ENCODE results near the gene SPNS2. TPM values are rescaled to one million over a fixed set of nuclear protein-coding genes. Genes with fewer than 3 reads are reported as not detected.

The SPNS2 gene
- total RNA-seq, 2 experiments from 2014 or later = 0.33 to 0.53 TPM

DNA sequence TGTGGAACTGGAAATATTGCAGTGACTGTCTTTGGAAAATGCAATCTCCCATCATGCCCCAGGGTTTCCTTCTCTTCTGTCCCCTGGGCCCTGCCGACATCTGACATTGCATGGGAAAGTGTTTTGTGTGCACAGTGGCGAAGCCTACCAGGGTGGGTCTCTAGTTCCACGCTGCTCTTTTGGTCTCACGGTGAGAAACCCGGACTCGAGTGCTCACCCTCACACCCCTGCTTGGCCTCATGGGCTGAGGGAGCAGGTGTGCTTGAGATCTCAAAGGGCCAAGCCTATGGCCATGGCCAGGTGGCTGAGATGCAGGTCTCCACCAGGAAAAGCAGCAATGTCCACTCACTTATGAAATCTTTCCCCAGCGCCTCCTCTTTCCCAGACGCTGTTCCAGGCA lies 32.9 kb upstream of the SPNS2 start:
- DNase-seq (no peak), ATAC-seq (ENCODE audit: poor library complexity) (no peak)
- CTCF ChIA-PET = no interaction called here
- no peaks in the 10 kb centered on the region for H3K9me3 Mint-ChIP-seq
- no peak overlapping the region for H3K4me3 ChIP-seq (ENCODE audit: low read length)
- no peaks in the 10 kb centered on the region for H3K9me3 ChIP-seq (ENCODE audit: control insufficient read depth in 1 of 2, insufficient read depth in 1 of 2, low read length in 2 of 2)
- H3K27me3 ChIP-seq (ENCODE audit: control insufficient read depth in 1 of 2, insufficient read depth in 2 of 2, low read length in 2 of 2) = no peaks in the 10 kb centered on the region
- TF ChIP-seq, protein P1, sequence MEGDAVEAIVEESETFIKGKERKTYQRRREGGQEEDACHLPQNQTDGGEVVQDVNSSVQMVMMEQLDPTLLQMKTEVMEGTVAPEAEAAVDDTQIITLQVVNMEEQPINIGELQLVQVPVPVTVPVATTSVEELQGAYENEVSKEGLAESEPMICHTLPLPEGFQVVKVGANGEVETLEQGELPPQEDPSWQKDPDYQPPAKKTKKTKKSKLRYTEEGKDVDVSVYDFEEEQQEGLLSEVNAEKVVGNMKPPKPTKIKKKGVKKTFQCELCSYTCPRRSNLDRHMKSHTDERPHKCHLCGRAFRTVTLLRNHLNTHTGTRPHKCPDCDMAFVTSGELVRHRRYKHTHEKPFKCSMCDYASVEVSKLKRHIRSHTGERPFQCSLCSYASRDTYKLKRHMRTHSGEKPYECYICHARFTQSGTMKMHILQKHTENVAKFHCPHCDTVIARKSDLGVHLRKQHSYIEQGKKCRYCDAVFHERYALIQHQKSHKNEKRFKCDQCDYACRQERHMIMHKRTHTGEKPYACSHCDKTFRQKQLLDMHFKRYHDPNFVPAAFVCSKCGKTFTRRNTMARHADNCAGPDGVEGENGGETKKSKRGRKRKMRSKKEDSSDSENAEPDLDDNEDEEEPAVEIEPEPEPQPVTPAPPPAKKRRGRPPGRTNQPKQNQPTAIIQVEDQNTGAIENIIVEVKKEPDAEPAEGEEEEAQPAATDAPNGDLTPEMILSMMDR (IDR thresholded peaks at IDR 0.05) = no peak
- no peak overlapping the region for H3K27ac Mint-ChIP-seq
- H3K4me3 Mint-ChIP-seq = no peak overlapping the region
- no peak overlapping the region for H3K27ac ChIP-seq (ENCODE audit: low read depth in 1 of 2, low read length in 2 of 2)
- POLR2A ChIA-PET = no interaction called here
- H3K27me3 Mint-ChIP-seq = no peaks in the 10 kb centered on the region
- no peaks in the 10 kb centered on the region for H3K4me1 Mint-ChIP-seq (ENCODE audit: low read depth)
- H3K36me3 ChIP-seq (ENCODE audit: insufficient read depth, low read length) = no peaks in the 10 kb centered on the region
- no peaks in the 10 kb centered on the region for H3K36me3 Mint-ChIP-seq (ENCODE audit: low read depth)
- intact Hi-C loops (cut with DNase I, micrococcal nuclease) = no loop called here
- no peaks in the 10 kb centered on the region for H3K4me1 ChIP-seq (ENCODE audit: insufficient read depth, low read length)

DNA sequence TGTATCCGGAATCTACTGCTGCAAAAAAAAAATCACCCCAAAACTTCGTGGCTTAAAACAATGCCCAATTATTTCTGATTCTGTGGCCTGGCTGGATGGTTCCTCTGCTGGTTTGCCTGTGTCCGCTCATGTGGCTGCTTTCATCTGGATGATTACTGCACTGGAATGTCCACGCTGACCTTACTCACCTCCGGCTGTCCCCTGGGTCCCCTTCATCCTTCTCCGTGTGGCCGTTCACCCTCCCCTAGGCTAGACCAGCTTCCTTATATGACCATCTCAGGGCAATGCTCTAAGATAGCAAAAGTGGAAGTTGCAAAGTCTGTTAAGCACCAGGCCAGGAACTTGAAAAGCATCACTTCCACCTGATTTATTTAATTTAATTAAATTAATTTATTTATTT lies 31.4 kb upstream of the SPNS2 start:
- Mint-ChIP-seq H3K4me1 (ENCODE audit: low read depth) (no peaks in the 10 kb centered on the region), H3K9me3 (no peaks in the 10 kb centered on the region), H3K27me3 (no peaks in the 10 kb centered on the region), H3K4me3 (no peak overlapping the region), H3K27ac (no peak overlapping the region), H3K36me3 (ENCODE audit: low read depth) (no peaks in the 10 kb centered on the region)
- no peaks in the 10 kb centered on the region for H3K27me3 ChIP-seq (ENCODE audit: control insufficient read depth in 1 of 2, insufficient read depth in 2 of 2, low read length in 2 of 2)
- no peak overlapping the region for H3K4me3 ChIP-seq (ENCODE audit: low read length)
- no peak overlapping the region for H3K27ac ChIP-seq (ENCODE audit: low read depth in 1 of 2, low read length in 2 of 2)
- POLR2A ChIA-PET = no interaction called here
- intact Hi-C loops (cut with DNase I, micrococcal nuclease) = no loop called here
- H3K36me3 ChIP-seq (ENCODE audit: insufficient read depth, low read length) = no peaks in the 10 kb centered on the region
- no peaks in the 10 kb centered on the region for H3K9me3 ChIP-seq (ENCODE audit: control insufficient read depth in 1 of 2, insufficient read depth in 1 of 2, low read length in 2 of 2)
- ATAC-seq (ENCODE audit: poor library complexity) = no peak
- H3K4me1 ChIP-seq (ENCODE audit: insufficient read depth, low read length) = no peaks in the 10 kb centered on the region
- TF ChIP-seq, protein P1 (IDR thresholded peaks at IDR 0.05) = no peak
- CTCF ChIA-PET = no interaction called here
- no peak for DNase-seq

DNA sequence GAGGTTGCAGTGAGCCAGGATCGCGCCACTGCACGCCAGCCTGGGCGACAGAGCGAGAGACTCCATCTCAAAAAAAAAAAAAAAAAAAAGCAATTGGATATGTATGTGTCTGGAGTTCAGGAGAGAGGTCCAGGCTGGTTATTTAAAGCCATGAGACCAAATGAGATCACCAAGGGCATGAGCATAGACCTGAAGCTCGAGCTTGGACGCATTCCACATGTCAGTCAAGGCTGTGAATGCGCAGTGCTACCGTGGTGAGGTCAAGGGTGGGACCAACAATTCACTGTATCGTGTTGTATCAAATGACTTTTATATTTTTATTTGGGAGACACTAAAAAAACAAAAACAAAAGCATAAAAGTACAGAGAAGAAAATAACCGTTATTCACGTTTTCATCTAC lies 29.1 kb upstream of the SPNS2 start:
- Histone ChIP-seq H3K4me1 (ENCODE audit: insufficient read depth, low read length) (no peaks in the 10 kb centered on the region), H3K9me3 (ENCODE audit: control insufficient read depth in 1 of 2, insufficient read depth in 1 of 2, low read length in 2 of 2) (no peaks in the 10 kb centered on the region), H3K27ac (ENCODE audit: low read depth in 1 of 2, low read length in 2 of 2) (no peak overlapping the region), H3K36me3 (ENCODE audit: insufficient read depth, low read length) (no peaks in the 10 kb centered on the region), H3K4me3 (ENCODE audit: low read length) (no peak overlapping the region), H3K27me3 (ENCODE audit: control insufficient read depth in 1 of 2, insufficient read depth in 2 of 2, low read length in 2 of 2) (no peaks in the 10 kb centered on the region)
- POLR2A ChIA-PET = no interaction called here
- ATAC-seq (ENCODE audit: poor library complexity) (no peak), DNase-seq (no peak)
- no peaks in the 10 kb centered on the region for H3K4me1 Mint-ChIP-seq (ENCODE audit: low read depth)
- no peaks in the 10 kb centered on the region for H3K9me3 Mint-ChIP-seq
- H3K27ac Mint-ChIP-seq = no peak overlapping the region
- no peaks in the 10 kb centered on the region for H3K36me3 Mint-ChIP-seq (ENCODE audit: low read depth)
- no peaks in the 10 kb centered on the region for H3K27me3 Mint-ChIP-seq
- CTCF ChIA-PET = no interaction called here
- TF ChIP-seq, protein P1 (IDR thresholded peaks at IDR 0.05) = no peak
- intact Hi-C loops (cut with DNase I, micrococcal nuclease) = no loop called here
- no peak overlapping the region for H3K4me3 Mint-ChIP-seq

Measured in CD4-positive, alpha-beta T cell (primary cell).